Measurements from ENCODE around the gene PGAP2. TPM values are rescaled to one million over a fixed set of nuclear protein-coding genes. Genes with fewer than 3 reads are reported as not detected.

Gene PGAP2
- total RNA-seq, 4 donors from 2014 or later: 9.1 to 67.2 (median 53.7) TPM

GRCh38 chr11:3854977-3855807, 46.8 kb downstream of the PGAP2 start, which contains the start of gene STIM1:
STIM1 (plus strand) TSS chr11:3855664; CDS start chr11:3856271, 607 bp downstream.
- Histone ChIP-seq H3K4me1 (peaks cover 6 to 50% (median 36%) of the 10 kb centered on the region in 4 donors), H3K9me3 (no peaks in the 10 kb centered on the region), H3K4me3 (peak within 1 kb of the TSS; percentile 79 to 96 (median 89)), H3K36me3 (no peaks in the 10 kb centered on the region), H3K27me3 (no peaks in the 10 kb centered on the region), H3K27ac (peak within 1 kb of the TSS; percentile 97 to 99 (median 98))
- TF ChIP-seq POLR2A (IDR thresholded peaks at IDR 0.05): peak; percentile 60 to 73
- peak; percentile 98 to 99 (median 99) for TF ChIP-seq CTCF (IDR thresholded peaks at IDR 0.05)
- DNase-seq: peak; percentile 95 to 97 (median 97)

- Histone ChIP-seq H3K4me1 (peaks cover 6 to 56% (median 42%) of the 10 kb centered on the region in 4 donors), H3K27me3 (no peaks in the 10 kb centered on the region), H3K4me3 (peak overlapping the region; percentile 79 to 96 (median 89)), H3K36me3 (no peaks in the 10 kb centered on the region), H3K27ac (peak overlapping the region; percentile 97 to 99 (median 98)), H3K9me3 (no peaks in the 10 kb centered on the region)
- no peak for TF ChIP-seq POLR2A (IDR thresholded peaks at IDR 0.05)
- peak; percentile 59 to 80 (median 77) for DNase-seq
These were observed 47.6 kb downstream of the PGAP2 start for GRCh38 chr11:3855808-3856491.

- Histone ChIP-seq H3K27ac (peak overlapping the region in 3 of 4 donors; percentile 97 to 99 (median 97)), H3K27me3 (no peaks in the 10 kb centered on the region)
- TF ChIP-seq POLR2A (IDR thresholded peaks at IDR 0.05): no peak
- TF ChIP-seq CTCF (IDR thresholded peaks at IDR 0.05): no peak
These were observed 48.6 kb downstream of the PGAP2 start for GRCh38 chr11:3856856-3857553.

GRCh38 chr11:3857628-3858027, 49.3 kb downstream of the PGAP2 start:
- no peak for DNase-seq
- Histone ChIP-seq H3K27ac (peak overlapping the region in 1 of 4 donors; percentile 13), H3K4me1 (peaks cover 6 to 60% (median 46%) of the 10 kb centered on the region in 4 donors), H3K4me3 (peak overlapping the region in 3 of 4 donors; percentile 41 to 83 (median 79)), H3K36me3 (no peaks in the 10 kb centered on the region), H3K9me3 (no peaks in the 10 kb centered on the region), H3K27me3 (no peaks in the 10 kb centered on the region)
- TF ChIP-seq CTCF (IDR thresholded peaks at IDR 0.05): no peak
- TF ChIP-seq POLR2A (IDR thresholded peaks at IDR 0.05): no peak

More at GRCh38 chr11:3856856-3857553, 48.6 kb downstream of the PGAP2 start:
- peak overlapping the region; percentile 79 to 96 (median 89) for H3K4me3 ChIP-seq
- peaks cover 6 to 60% (median 46%) of the 10 kb centered on the region in 4 donors for H3K4me1 ChIP-seq
- DNase-seq: no peak
- H3K36me3 ChIP-seq: no peaks in the 10 kb centered on the region
- no peaks in the 10 kb centered on the region for H3K9me3 ChIP-seq

GRCh38 chr11:3859373-3859881, 51.1 kb downstream of the PGAP2 start:
- Histone ChIP-seq H3K27me3 (no peaks in the 10 kb centered on the region), H3K4me3 (peak overlapping the region in 2 of 4 donors; percentile 19 to 20), H3K4me1 (peaks cover 6 to 53% (median 38%) of the 10 kb centered on the region in 4 donors), H3K36me3 (no peaks in the 10 kb centered on the region), H3K9me3 (no peaks in the 10 kb centered on the region), H3K27ac (peak overlapping the region in 1 of 4 donors; percentile 11)
- no peak for TF ChIP-seq CTCF (IDR thresholded peaks at IDR 0.05)
- TF ChIP-seq POLR2A (IDR thresholded peaks at IDR 0.05): no peak
- DNase-seq: no peak
